ENCODE measurements around the gene USP17L19. TPM values are rescaled to one million over a fixed set of nuclear protein-coding genes. Genes with fewer than 3 reads are reported as not detected.
A peak's percentile ranks its signal among the peaks of the same experiment; 100 is the strongest.
"Not testable (repeated sequence)": the region's sequence is repeated elsewhere in the genome, so short reads cannot be mapped to it uniquely, and the experiment has no call there.

Gene USP17L19
- total and polyA plus RNA-seq, 2 donors (not counting 3 experiments of a cell fraction or from before 2014, with no cell fraction given) = not detected

- H3K9ac ChIP-seq (replicated peaks; ENCODE audit: extremely low read depth, insufficient read depth, low read length); BruUV-seq (replicated peaks); H3K4me1 ChIP-seq (ENCODE audit: control insufficient read depth, extremely low read depth, insufficient read depth, low read length); H3K9me1 ChIP-seq (replicated peaks; ENCODE audit: control insufficient read depth, extremely low read depth, insufficient read depth, low read length); H3K27me3 ChIP-seq (ENCODE audit: control insufficient read depth in 2 of 2, insufficient read depth in 2 of 2, low read length in 2 of 2); H3K4me3 ChIP-seq (replicated peaks in 1 of 3; ENCODE audit: insufficient read depth in 1 of 3, low read depth in 1 of 3, low read length in 3 of 3); H3K27ac ChIP-seq (ENCODE audit: insufficient read depth, low read depth, low read length); H2AFZ ChIP-seq (ENCODE audit: low read depth, low read length); intact Hi-C loops (cut with micrococcal nuclease); dilution Hi-C loops (cut with MboI; ENCODE audit: extremely low pct_ligation_motif_present, low sequenced_read_pairs); H3K4me2 ChIP-seq (ENCODE audit: insufficient read depth, low read length); H3K9me3 ChIP-seq (replicated peaks; ENCODE audit: control insufficient read depth, insufficient read depth, low read length); H3K79me2 ChIP-seq (ENCODE audit: control insufficient read depth, insufficient read depth, low read length); POLR2A ChIA-PET; CTCF ChIA-PET; H4K20me1 ChIP-seq (replicated peaks; ENCODE audit: control insufficient read depth, extremely low read depth, insufficient read depth, low read length); FAIRE-seq; H3K36me3 ChIP-seq (ENCODE audit: control insufficient read depth in 2 of 2, extremely low read depth in 1 of 2, insufficient read depth in 2 of 2, low read length in 2 of 2): not testable (repeated sequence)
- DNase-seq (ENCODE audit: low read depth, low spot score) = peak; percentile 0
These were observed 14.7 kb upstream of the USP17L19 start for GRCh38 chr4:9238461-9238860.

GRCh38 chr4:9243579-9243978, 9.6 kb upstream of the USP17L19 start, which contains the start of gene USP17L17:
USP17L17 (plus strand) TSS chr4:9243879; CDS start chr4:9243879, 0 bp downstream.
- H2AFZ ChIP-seq (ENCODE audit: low read depth, low read length); H3K4me2 ChIP-seq (ENCODE audit: insufficient read depth, low read length); H3K9ac ChIP-seq (replicated peaks; ENCODE audit: extremely low read depth, insufficient read depth, low read length); H3K4me1 ChIP-seq (ENCODE audit: control insufficient read depth, extremely low read depth, insufficient read depth, low read length); H3K4me3 ChIP-seq (replicated peaks in 1 of 3; ENCODE audit: insufficient read depth in 1 of 3, low read depth in 1 of 3, low read length in 3 of 3); H3K9me3 ChIP-seq (replicated peaks; ENCODE audit: control insufficient read depth, insufficient read depth, low read length); BruUV-seq (replicated peaks); H3K27ac ChIP-seq (ENCODE audit: insufficient read depth, low read depth, low read length); H4K20me1 ChIP-seq (replicated peaks; ENCODE audit: control insufficient read depth, extremely low read depth, insufficient read depth, low read length); H3K9me1 ChIP-seq (replicated peaks; ENCODE audit: control insufficient read depth, extremely low read depth, insufficient read depth, low read length); dilution Hi-C loops (cut with MboI; ENCODE audit: extremely low pct_ligation_motif_present, low sequenced_read_pairs); intact Hi-C loops (cut with micrococcal nuclease); CTCF ChIA-PET; DNase-seq (ENCODE audit: low read depth, low spot score); POLR2A ChIA-PET; H3K79me2 ChIP-seq (ENCODE audit: control insufficient read depth, insufficient read depth, low read length); H3K36me3 ChIP-seq (ENCODE audit: control insufficient read depth in 2 of 2, extremely low read depth in 1 of 2, insufficient read depth in 2 of 2, low read length in 2 of 2); FAIRE-seq; H3K27me3 ChIP-seq (ENCODE audit: control insufficient read depth in 2 of 2, insufficient read depth in 2 of 2, low read length in 2 of 2): not testable (repeated sequence)

GRCh38 chr4:9247953-9248680, 5.1 kb upstream of the USP17L19 start, which contains the start of gene USP17L18:
USP17L18 (plus strand) TSS chr4:9248630; CDS start chr4:9248630, 0 bp downstream.
- H3K27me3 ChIP-seq (ENCODE audit: control insufficient read depth in 2 of 2, insufficient read depth in 2 of 2, low read length in 2 of 2); H3K9me1 ChIP-seq (replicated peaks; ENCODE audit: control insufficient read depth, extremely low read depth, insufficient read depth, low read length); H3K79me2 ChIP-seq (ENCODE audit: control insufficient read depth, insufficient read depth, low read length); H3K9me3 ChIP-seq (replicated peaks; ENCODE audit: control insufficient read depth, insufficient read depth, low read length); H3K36me3 ChIP-seq (ENCODE audit: control insufficient read depth in 2 of 2, extremely low read depth in 1 of 2, insufficient read depth in 2 of 2, low read length in 2 of 2); CTCF ChIA-PET; H4K20me1 ChIP-seq (replicated peaks; ENCODE audit: control insufficient read depth, extremely low read depth, insufficient read depth, low read length); POLR2A ChIA-PET; H3K4me3 ChIP-seq (replicated peaks in 1 of 3; ENCODE audit: insufficient read depth in 1 of 3, low read depth in 1 of 3, low read length in 3 of 3); H3K27ac ChIP-seq (ENCODE audit: insufficient read depth, low read depth, low read length); dilution Hi-C loops (cut with MboI; ENCODE audit: extremely low pct_ligation_motif_present, low sequenced_read_pairs); H3K4me1 ChIP-seq (ENCODE audit: control insufficient read depth, extremely low read depth, insufficient read depth, low read length); intact Hi-C loops (cut with micrococcal nuclease); H3K9ac ChIP-seq (replicated peaks; ENCODE audit: extremely low read depth, insufficient read depth, low read length); H3K4me2 ChIP-seq (ENCODE audit: insufficient read depth, low read length); H2AFZ ChIP-seq (ENCODE audit: low read depth, low read length); FAIRE-seq; BruUV-seq (replicated peaks): not testable (repeated sequence)
- DNase-seq (ENCODE audit: low read depth, low spot score) = peak; percentile 1

- BruUV-seq (replicated peaks); H3K9me1 ChIP-seq (replicated peaks; ENCODE audit: control insufficient read depth, extremely low read depth, insufficient read depth, low read length); H3K9ac ChIP-seq (replicated peaks; ENCODE audit: extremely low read depth, insufficient read depth, low read length); H2AFZ ChIP-seq (ENCODE audit: low read depth, low read length); H3K27me3 ChIP-seq (ENCODE audit: control insufficient read depth in 2 of 2, insufficient read depth in 2 of 2, low read length in 2 of 2); dilution Hi-C loops (cut with MboI; ENCODE audit: extremely low pct_ligation_motif_present, low sequenced_read_pairs); FAIRE-seq; DNase-seq (ENCODE audit: low read depth, low spot score); intact Hi-C loops (cut with micrococcal nuclease); H3K36me3 ChIP-seq (ENCODE audit: control insufficient read depth in 2 of 2, extremely low read depth in 1 of 2, insufficient read depth in 2 of 2, low read length in 2 of 2); H3K27ac ChIP-seq (ENCODE audit: insufficient read depth, low read depth, low read length); H3K4me1 ChIP-seq (ENCODE audit: control insufficient read depth, extremely low read depth, insufficient read depth, low read length); POLR2A ChIA-PET; H3K79me2 ChIP-seq (ENCODE audit: control insufficient read depth, insufficient read depth, low read length); H4K20me1 ChIP-seq (replicated peaks; ENCODE audit: control insufficient read depth, extremely low read depth, insufficient read depth, low read length); H3K4me3 ChIP-seq (replicated peaks in 1 of 3; ENCODE audit: insufficient read depth in 1 of 3, low read depth in 1 of 3, low read length in 3 of 3); CTCF ChIA-PET; H3K4me2 ChIP-seq (ENCODE audit: insufficient read depth, low read length); H3K9me3 ChIP-seq (replicated peaks; ENCODE audit: control insufficient read depth, insufficient read depth, low read length): not testable (repeated sequence)
These were observed 4.6 kb downstream of the USP17L19 start, which contains the start of gene USP17L20 for GRCh38 chr4:9257824-9258223. USP17L20 (plus strand) TSS chr4:9258124; CDS start chr4:9258124, 0 bp downstream.

Data from endothelial cell of umbilical vein (primary cell).